AG04450 (cell line): ENCODE results near the gene WNK4. TPM values are rescaled to one million over a fixed set of nuclear protein-coding genes. Genes with fewer than 3 reads are reported as not detected.

Experiments used
- CTCF ChIA-PET: fragments of 300-600, 350-600 bp; formaldehyde crosslinking; extraction: SDS; loops from one replicate; lab custom pipeline; 2022; ENCODE audit warnings: antibody characterized with exemption, inconsistent platforms; lab: Charles Lee
- POLR2A ChIA-PET: fragments of 350-600 bp; formaldehyde crosslinking; extraction: SDS; loops from one replicate; lab custom pipeline; 2021; ENCODE audit warnings: antibody characterized with exemption, inconsistent platforms; lab: Yijun Ruan, JAX
- DNase-seq: peaks from one replicate; pipeline ENCODE4 v3.0.0-alpha.2; 2011; ENCODE audit warnings: low read depth, low spot score
- H3K27ac ChIP-seq: one replicate; pipeline ENCODE4 v1.5.1; 2012; ENCODE audit warnings: low read depth, low read length, control low read depth
- H3K27me3 ChIP-seq: one replicate; pipeline ENCODE4 v1.6.0; 2012; ENCODE audit warnings: low read length; ENCODE audit not compliant: control insufficient read depth, insufficient read depth
- H3K4me3 ChIP-seq: 2 replicates; pipeline ENCODE4 v1.5.1; 2011; ENCODE audit warnings: mild to moderate bottlenecking, low read depth, low read length, control low read depth
- H3K9me3 ChIP-seq: 2 replicates; pipeline ENCODE4 v1.5.1; 2012; ENCODE audit warnings: low read length; ENCODE audit not compliant: control insufficient read depth, insufficient read depth
- polyA plus RNA-seq: library from polyadenylated mRNA; depleted of rRNA; stranded (reverse); fragments of >200 nt; gene quantifications from 2 replicates; pipeline ENCODE4 v1.2.3, GENCODE V29; 2011
- TF ChIP-seq, protein P1 (sequence below): IDR thresholded peaks from 2 replicates; pipeline ENCODE4 v1.5.1; 2011; ENCODE audit warnings: low read depth, low read length, control low read depth, inconsistent platforms

Gene WNK4
- polyA plus RNA-seq, 1 experiment = 2.3 TPM

DNA sequence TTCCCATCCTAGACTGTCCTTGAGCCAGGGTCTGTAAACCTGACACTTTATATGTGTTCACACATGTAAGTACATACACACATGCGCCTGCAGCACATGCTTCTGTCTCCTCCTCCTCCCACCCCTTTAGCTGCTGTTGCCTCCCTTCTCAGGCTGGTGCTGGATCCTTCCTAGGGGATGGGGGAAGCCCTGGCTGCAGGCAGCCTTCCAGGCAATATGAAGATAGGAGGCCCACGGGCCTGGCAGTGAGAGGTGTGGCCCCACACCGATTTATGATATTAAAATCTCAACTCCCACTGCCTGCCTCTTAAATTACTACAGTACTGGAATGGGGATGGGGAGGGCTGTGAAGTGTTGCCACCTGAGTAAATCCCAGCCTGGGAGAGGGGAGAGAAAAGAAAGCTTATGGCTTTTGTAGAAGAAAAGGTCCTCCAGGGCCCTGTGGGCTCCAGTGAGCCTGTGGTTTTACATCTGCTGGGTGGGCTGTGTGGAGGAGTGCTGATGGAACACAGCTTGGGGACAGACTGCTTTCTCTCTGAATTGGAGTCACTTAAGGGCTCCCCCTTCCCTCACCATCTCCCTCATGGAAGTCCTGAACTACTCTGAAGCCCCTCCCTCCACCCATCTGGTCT is 990 bp upstream of the WNK4 start:
- ChIA-PET POLR2A (no interaction called here), CTCF (interaction anchor here (1.4 kb wide), 2 partner anchors 16 to 201 kb away, joined by 4 to 6 read pairs; no protein-coding TSS in a partner anchor)
- DNase-seq = no peak
- Histone ChIP-seq H3K27ac (no peak overlapping the region), H3K27me3 (no peaks in the 10 kb centered on the region), H3K4me3 (no peak overlapping the region), H3K9me3 (no peaks in the 10 kb centered on the region; the same call in 1 of the 2 replicates)
- TF ChIP-seq, protein P1, sequence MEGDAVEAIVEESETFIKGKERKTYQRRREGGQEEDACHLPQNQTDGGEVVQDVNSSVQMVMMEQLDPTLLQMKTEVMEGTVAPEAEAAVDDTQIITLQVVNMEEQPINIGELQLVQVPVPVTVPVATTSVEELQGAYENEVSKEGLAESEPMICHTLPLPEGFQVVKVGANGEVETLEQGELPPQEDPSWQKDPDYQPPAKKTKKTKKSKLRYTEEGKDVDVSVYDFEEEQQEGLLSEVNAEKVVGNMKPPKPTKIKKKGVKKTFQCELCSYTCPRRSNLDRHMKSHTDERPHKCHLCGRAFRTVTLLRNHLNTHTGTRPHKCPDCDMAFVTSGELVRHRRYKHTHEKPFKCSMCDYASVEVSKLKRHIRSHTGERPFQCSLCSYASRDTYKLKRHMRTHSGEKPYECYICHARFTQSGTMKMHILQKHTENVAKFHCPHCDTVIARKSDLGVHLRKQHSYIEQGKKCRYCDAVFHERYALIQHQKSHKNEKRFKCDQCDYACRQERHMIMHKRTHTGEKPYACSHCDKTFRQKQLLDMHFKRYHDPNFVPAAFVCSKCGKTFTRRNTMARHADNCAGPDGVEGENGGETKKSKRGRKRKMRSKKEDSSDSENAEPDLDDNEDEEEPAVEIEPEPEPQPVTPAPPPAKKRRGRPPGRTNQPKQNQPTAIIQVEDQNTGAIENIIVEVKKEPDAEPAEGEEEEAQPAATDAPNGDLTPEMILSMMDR = no peak

DNA sequence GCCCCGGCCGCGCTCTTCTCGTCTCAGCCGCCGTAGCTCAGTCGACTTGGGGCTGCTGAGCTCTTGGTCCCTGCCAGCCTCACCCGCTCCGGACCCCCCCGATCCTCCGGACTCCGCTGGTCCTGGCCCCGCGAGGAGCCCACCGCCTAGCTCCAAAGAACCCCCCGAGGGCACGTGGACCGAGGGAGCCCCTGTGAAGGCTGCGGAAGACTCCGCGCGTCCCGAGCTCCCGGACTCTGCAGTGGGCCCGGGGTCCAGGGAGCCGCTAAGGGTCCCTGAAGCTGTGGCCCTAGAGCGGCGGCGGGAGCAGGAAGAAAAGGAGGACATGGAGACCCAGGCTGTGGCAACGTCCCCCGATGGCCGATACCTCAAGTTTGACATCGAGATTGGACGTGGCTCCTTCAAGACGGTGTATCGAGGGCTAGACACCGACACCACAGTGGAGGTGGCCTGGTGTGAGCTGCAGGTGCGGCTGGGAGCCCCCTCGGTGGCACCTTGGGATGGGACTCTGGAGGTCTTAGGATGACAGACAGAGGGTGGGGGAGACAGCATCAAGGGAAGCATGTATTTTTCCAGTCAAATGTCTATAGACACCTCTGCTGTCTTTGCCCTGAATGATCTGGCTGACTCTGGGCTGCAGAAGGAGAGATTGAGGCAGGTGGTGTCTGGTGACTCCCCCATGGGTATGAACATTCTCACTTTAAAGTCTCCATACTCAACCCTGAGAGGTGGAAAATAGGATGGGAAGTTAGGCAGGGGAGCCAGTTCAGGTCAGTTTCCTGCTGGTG is 635 bp downstream of the WNK4 start:
- H3K27me3 ChIP-seq = no peaks in the 10 kb centered on the region
- H3K9me3 ChIP-seq = peaks cover 5% of the 10 kb centered on the region; the same call in 1 of the 2 replicates
- H3K4me3 ChIP-seq = peak overlapping the region; percentile 68
- DNase-seq = no peak
- CTCF ChIA-PET = interaction anchor here (0.6 to 1.4 kb wide), 3 partner anchors 17 to 203 kb away, joined by 3 to 6 read pairs (median 4); no protein-coding TSS in a partner anchor
- POLR2A ChIA-PET = interaction anchor here (0.6 to 1.6 kb wide), 6 partner anchors 11 to 817 kb away, joined by 3 to 6 read pairs (median 4); partner anchors contain the start of genes BECN1 and COA3
- no peak overlapping the region for H3K27ac ChIP-seq
- TF ChIP-seq, protein P1 = no peak

DNA sequence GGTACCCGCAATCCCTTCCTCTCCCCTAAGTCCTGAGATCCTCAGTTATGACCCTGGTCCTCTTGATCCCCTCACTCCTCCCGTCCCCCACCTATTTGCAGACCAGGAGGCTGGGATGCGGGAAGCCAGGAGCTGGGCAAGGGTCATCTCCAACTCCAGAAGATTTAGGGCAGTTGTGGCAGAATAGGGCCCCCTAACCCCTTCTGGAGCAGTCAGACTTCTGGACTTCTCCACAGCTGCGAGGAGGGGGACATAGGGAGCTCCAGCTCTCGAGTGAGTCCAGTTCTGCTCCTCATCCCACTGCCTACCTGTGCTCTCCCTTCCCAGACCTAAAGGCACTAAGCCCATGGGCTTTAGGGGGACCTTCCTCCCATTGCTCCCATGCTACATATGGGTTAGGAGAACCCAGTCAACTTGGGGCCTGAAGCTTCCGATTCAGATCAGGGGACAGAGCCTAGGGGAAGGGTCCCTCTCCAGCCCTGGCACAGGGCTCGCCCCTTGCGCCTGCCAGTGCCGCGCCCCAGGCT is 1.3 kb downstream of the WNK4 start:
- no peak for DNase-seq
- TF ChIP-seq, protein P1 = no peak
- Histone ChIP-seq H3K4me3 (peak overlapping the region; percentile 68), H3K9me3 (peaks cover 5% of the 10 kb centered on the region; the same call in 1 of the 2 replicates), H3K27ac (no peak overlapping the region), H3K27me3 (no peaks in the 10 kb centered on the region)
- ChIA-PET POLR2A (interaction anchor here (0.6 to 1.4 kb wide), 3 partner anchors 17 to 22 kb away, joined by 3 to 6 read pairs (median 3); partner anchors contain the start of gene COA3), CTCF (interaction anchor here (1.3 to 1.4 kb wide), 2 partner anchors 18 to 204 kb away, joined by 3 to 5 read pairs; partner anchors contain the start of gene PSMC3IP)

GRCh38 chr17:42782166-42783061 is 2.0 kb downstream of the WNK4 start:
- Histone ChIP-seq H3K27me3 (no peaks in the 10 kb centered on the region), H3K9me3 (peaks cover 5% of the 10 kb centered on the region; the same call in 1 of the 2 replicates), H3K4me3 (peak overlapping the region; percentile 68), H3K27ac (peak overlapping the region; percentile 31)
- POLR2A ChIA-PET = interaction anchor here (0.5 to 1.7 kb wide), 5 partner anchors 9 to 43 kb away, joined by 3 to 7 read pairs (median 4); partner anchors contain the start of genes COA3 and VPS25
- no peak for DNase-seq
- CTCF ChIA-PET = interaction anchor here (1.3 to 1.4 kb wide), 2 partner anchors 19 to 204 kb away, joined by 3 to 5 read pairs; partner anchors contain the start of gene PSMC3IP
- TF ChIP-seq, protein P1 = no peak
